HS-27A (cell line): ENCODE results near the gene PMP22.

Source experiments
- DNase-seq: peaks from one replicate; pipeline ENCODE4 v3.0.0-alpha.2; 2012; ENCODE audit warnings: low read depth, missing footprints

The PMP22 gene

DNA sequence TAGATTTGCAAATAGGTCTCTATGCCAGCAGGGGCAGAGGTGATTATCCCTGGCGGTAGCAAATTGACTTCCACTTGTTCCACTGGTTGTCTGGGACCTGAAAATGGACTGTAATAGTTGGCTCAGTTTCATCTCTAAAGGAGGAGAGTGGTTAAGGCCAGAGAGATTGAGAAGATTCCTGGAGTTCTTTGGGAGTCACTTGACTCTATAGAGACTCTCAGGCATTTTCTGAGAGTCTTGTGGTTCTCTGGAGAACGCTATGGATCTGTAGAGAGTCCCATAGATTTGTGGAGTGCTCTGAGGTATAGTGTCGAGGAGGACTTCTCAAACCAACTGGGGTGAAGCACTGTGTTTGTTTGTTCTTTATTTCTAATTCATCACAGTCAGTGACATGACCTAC lies 8.9 kb upstream of the PMP22 start:
- DNase-seq = no peak

DNA sequence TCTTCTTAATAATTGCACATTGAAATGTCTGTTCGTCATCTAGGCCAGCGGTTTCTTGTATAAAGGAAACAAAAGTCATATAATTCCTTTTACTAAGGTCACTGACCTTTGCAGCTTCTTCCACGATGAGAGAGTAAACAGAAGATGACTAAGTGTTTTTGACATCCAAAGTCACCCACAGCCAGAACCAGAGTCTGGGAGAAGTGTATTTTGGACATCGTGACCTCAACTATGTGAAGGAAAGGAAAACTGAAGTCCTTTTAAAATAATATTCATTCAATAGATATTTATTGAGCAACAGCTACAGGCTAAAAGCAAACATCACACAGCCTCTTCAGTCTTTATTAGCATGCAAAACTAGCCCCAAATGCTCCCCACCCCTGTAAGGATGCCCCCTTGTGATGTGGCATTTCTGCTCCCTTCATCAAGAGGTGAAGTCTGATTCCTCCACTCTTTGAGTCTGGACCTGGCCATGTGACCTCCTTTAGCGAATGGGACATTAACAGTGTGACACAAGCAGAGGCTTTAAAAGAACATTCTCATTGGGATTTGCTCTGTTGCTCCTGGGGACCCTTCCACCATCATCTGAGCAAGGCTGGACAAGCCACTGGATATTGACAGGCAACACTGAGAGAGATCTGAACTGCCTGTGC lies 8.1 kb upstream of the PMP22 start:
- peak; percentile 95 for DNase-seq

DNA sequence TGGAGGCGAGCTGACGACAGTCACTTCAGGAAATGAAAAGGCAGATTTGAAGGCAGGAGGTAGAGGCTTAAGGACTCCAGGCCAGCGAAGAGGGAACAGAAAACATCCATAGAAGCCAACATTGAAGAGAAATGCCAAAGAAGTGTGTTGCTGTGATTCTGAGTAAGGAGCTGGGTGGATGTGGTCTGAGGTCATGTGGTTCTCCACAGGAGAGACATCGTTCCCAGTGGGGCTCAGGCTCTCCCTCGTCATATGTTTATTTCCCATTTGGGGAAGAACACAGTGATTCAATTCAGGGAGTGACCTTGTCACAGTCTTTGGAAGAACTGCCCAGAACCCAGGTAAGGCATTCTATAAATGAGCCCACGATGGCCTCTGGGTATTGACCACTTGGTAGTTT lies 6.6 kb upstream of the PMP22 start:
- no peak for DNase-seq

DNA sequence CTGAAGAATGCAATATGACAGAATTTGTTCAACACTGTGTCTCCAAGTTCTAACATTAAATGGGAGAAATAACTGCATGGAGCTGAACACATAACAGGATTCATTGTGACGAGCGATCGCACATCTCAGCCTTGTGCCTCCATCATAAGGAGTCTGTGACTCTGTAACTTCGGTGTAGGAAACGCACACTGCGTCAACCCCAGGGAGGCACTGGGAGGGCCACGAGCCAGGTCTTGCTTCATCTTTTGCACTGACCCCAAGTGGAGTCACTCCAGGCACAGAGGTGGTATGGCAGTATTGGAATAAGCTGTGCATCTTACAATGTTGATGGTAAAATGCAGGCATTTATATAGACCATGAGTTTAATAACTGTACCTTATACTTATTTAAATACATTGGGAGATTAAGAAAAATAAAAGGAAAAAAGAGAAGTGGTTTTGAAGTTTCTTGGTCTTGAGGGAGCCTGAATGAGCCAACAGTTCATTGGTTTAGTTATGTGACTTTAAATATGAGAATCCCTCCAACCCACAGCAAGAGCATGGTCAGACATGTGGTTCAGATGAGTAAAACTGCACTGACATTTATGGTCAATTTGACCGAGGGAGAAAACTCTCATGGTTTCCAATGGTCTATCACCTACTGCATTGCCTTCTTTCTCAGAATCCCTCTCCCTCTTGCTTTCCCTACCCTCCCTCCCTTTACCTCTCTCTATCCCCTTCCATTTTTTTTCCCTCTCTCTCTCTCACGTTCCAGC lies 5.7 kb upstream of the PMP22 start:
- no peak for DNase-seq

DNA sequence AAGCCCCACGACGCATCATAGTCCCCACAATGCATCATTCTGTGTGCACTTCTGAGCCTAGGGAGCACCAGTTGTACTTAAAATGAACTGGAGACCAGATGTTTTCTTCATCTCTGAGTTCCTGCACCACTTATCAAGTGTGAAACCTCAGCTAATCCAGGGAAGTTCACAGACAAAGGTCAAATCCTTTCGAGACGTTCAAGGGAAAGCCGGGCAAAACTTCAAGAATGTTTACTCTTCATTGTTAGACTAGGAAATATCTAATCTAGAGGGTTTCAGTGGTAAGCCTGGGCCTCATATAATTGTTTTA lies 4.6 kb upstream of the PMP22 start:
- DNase-seq = no peak

DNA sequence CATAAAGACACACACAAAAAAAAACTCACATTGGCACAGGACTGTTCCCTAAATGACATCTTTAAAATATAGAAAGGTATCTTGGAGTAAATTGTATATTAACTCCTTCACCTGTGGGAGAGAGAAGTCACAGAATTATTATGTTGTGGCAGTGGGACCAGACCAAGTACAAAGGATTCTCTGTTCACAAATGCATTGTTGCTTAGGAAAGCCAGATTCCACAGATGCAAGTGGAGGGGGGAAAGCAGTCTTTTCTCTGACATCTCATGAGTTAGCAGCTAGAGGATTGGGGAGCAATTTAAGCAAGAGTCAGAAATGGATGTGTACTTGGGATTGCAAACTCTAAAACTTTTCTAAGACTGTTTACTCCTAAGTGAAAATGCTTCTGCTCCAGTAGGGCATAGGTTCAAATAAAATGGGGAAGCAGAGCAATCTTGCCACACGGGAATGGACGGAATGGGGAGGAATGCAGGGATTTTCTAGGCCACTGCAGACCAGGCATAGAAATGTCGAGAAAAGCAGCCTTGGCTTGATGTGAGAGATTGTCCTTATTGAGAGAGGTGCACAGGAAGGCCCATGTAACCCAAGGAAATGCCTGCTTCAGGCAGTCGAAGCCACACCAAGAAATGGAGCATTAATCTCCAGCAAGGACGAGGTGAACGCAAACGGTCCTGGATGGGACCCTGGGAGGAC lies 4.1 kb upstream of the PMP22 start:
- no peak for DNase-seq

DNA sequence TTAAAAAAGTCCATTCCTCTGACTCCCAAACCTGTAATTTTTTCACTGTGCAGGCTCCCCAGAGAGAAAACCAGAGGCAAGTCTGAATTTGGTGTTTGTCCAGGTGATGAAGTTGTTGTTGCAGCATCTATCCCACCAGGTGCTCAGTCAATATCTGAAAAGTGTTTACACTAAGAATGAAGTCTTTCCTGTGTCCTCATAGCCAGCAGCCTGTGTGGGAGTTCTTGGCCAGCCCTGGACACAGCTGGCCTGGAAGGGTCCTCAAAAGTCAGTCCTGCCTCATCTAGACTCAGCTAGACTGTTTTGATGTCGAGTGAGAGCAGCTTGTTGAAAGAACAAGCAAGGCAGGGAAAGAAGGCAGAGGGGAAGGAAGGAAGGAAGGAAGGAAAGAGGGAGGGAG lies 3.3 kb upstream of the PMP22 start:
- DNase-seq = no peak

DNA sequence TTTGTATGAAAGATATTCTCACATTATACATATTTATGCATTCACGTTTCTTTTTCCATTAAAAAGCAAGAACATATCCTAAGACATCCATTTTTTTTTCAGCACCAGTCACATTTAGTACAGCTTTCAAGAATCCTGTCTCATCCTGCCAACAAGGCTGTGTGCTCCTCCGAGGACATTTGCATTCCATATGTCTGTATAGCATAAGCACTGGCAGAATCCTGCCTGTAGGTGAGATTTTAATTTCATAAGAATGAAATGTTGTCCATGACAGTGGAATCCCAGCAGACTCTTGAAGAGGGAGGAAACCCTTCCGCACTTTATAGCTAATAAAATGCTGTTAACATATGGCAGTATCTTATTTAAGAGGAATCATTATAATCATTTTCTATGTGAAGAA lies 2.9 kb upstream of the PMP22 start:
- no peak for DNase-seq

DNA sequence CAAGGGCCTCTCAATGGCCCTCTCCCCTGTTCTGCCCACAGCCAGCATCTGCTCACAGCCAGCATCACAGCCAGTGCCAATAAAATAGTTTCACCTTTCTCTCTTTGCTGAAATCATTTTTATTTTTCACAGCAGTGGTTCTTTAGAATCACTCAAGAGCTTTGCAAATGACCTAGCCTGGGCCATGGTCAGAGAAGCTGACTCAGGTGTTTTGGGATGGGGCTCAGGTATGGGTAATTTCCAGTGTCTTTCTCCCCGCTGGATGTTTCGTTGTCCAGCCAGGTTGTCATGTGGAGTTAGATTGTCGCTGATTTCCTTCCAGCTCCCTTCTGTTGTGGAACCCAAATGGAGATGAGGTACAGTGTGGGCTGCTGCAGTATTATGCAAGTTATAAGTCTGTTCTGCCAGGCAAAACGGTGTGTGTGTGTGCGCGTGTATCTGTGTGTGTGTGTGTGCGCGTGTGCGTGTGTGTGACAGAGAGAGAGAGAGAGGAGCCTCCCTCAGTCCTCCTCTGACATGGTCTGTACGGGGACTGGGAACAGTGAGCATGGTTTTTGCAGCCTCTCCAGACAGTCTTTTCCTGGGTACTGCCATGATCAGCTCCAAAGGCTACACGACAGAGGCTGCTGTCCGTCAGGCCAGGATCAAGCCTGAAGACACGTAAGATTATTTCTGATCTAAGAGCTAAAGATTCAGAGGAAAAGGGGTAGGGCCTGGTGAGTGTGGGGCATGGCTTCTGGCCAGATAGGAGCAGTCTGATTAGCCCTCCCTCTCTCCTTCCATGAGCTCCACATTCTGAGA lies 1.4 kb upstream of the PMP22 start:
- DNase-seq = no peak

DNA sequence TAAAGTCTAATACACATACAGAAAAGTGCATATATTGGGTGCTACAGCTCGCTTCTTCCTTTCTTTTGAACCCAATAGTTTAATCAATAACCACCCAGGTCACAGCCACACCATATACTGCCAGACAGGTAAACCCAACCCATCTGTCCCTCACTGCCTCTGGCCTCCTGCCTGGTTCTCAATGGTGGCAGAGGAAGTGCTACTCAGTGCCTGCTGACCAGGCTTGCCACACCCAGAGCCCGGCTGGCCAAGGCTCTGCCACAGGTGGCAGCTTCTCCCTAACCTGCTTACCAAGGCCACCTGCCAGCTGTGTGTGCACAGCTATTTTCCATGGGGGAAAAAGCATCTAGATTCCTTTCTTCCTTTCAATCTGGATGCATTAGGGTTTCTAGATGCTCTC lies 584 bp downstream of the PMP22 start:
- no peak for DNase-seq

DNA sequence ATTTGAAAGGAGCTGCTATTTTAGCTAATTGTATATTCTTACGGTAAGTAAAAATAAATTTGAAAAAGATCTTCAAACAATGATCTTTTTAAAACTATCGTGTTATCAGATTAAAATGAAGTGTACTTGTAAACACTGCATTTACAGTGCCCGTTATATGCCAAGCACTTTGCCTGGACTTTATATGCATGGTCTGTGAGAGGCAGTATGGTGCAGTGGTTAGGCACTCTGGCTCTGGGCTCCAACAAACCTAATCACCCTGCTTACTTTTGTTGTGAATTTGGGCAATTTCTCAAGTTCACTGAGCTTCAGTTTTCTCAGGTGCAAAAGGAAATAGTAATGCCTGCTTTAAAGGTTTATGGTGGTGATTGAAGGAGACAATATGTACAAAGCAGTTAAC lies 1.4 kb downstream of the PMP22 start:
- no peak for DNase-seq

DNA sequence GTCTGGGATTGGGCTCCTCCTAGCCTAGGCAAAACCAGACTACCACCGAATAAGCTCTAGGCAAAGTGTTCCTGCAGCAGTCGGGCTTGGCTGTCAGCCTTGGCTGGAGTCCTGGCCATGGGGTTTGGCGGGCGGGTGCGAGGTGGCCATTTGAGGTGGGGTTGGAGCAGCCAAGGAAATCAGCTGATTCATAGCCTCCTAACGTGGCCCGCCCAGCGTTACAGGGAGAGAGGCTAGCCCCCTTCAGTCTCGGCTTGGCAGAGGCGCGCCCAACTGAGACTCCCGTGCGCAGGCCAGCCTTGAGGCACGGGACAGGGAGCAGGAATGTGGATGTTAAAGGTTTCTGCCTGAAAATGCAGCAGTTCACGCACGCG lies 1.9 kb downstream of the PMP22 start:
- DNase-seq = peak; percentile 70

DNA sequence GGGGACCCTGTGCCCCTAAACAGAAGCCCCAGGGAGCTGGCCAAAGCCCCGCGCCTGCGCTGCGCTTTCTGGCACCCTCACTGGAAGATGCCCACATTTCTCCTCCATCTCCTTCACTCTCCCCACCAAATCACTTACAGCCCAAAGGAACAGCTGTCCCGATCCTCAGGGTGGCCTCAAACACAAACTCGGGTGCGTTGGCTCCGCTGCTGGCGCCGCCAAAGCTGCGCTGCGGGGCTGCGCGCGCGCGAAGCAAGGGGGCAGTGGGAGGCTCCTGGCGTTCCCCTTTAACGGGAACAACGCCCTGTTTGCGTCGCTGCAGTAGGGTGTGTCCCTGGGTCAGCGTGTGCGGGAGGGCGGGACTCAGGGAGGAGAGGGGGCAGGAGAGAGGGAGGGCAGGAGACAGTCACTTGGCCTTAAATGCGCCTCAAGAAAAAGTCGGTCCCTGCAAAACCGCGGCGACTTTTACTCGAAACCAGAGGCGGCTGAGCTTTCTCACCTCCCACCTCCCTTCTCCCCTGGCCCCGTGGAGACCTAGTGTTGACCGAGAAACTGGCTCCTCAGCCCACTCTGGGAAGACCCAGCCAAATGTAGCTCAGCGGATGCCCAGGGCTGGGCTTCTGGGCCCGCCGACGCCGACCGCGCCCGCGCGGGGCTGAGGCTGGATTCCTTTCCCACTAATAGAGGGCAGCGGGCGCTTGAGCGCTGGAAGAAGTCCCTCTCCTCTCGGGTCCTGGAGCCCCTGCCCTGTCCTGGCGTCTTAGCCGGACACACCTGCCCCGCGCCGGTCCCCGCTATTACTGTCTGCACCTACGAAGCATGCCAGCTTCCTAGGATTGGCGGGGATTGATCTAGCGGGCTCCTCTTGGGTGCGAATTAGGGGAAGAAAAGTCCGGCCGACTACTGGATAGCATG lies 2.6 kb downstream of the PMP22 start:
- DNase-seq = peak; percentile 92

DNA sequence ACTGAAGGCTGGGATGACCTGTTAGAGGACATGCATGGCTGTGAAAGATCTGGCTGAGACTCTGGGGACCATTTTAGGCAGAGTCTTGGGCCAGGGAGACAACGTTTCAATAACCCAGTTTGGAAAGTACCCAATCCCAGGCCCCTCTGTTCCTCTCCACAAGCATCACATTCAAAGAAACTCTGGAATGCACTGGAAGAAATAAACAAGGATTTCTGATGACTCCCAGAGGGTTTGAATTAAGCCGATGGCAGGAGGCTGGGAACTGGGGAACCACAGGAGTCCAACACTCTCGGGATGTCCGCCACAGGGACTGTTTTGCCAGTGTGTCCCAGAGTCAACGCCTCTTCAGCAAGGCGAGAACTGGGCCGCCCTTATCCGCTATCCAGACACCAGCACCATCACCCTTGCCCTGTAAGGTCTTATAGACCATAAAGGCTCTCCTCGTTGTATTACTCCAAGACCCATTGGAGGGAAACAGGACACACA lies 3.3 kb downstream of the PMP22 start:
- peak; percentile 51 for DNase-seq

DNA sequence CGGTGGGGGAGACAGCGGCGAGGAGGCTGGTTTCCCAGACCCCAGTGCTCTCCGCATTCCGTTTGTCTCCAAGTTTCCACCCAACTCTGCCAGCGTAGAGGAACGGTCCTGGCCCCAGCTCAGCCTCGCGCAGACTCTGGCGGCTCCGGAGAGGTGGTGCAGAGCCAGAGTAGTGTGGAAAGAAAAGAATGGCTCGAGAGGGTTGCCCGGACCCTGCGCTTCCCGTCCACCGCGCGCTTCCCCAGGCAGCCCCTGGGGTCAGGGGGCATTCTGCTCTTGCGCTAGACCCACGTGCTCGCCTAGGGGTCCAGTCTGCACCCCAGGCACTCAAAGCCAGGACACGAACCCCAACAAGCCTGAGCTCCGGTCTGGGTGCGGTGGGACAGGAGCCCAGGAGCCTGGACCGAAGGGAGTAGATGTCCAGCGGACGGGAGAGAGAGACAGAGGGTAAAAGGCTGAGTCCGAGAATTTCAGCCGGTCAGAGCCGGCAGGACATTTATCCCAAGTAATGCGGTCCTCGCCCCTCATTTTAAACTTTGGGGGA lies 3.8 kb downstream of the PMP22 start:
- peak; percentile 50 for DNase-seq

DNA sequence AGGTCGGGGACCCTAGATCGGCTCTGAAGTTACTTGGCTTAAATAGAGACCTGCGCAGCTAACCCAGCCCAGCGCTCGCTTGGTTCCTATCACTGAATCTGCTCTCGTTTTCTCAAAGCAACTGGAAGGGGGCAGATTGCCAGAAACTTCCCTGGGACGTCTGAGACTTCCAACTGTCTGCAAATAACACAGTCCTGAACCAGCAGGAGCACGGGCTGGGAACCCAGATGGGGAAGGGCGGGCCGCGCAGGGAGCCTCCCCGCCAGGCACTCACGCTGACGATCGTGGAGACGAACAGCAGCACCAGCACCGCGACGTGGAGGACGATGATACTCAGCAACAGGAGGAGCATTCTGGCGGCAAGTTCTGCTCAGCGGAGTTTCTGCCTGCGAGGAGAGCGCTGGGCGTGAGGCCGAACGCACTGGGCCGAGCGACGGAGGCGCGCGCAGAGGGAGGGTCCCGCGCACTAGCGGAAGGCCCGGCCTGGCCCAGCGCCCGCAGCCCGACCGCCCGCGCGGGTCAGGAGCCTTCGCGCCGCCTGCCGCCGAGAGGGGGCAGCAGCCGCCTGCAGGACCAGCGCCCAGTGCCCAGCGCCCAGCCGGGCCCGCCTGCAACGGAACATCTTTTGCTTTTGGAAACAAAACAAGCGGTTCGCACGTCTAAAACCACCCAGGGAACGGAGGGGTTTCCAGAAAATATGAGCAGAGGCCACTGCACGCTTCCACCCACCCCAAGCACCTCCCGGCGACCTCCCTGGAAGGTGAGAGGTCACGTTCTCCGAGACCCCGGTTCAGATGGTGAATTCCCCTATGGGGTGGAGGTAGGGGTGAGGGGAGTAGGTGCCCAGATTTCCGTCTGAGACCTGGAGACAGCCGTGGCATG lies 4.5 kb downstream of the PMP22 start:
- DNase-seq = peak; percentile 88

DNA sequence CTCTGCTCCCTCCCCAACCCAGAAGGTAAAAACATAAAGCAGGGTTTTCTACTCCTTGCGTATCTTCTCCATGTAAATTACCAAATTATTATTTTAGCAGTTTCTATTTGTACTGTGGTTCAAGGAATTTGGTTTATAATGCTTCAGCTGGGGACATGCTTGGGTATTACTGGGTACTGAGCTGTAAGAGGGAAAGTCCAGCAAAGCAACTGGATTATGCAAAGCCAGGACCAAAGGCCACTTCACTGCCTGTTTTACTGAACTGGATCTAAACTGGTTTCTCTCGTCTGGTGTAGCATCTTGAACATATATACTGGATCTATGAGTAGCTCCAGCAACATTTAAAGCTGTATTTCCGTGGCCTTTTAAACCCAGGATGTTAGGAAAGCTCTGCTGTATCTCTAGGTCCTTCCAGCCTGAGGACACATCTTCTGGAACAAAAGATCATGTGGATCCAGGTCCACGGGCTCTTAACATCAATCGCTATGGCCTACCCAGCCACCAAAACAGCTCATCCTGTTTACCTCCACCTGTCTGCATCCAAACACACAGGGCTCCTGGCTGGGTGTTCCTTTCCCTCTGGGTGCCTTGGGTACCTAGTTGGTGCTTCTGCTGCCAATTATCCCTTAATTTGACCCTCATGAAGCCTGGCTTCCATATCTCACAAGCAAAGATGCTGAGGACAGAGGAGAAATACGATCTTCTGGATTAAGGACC lies 7.2 kb downstream of the PMP22 start:
- DNase-seq = no peak

DNA sequence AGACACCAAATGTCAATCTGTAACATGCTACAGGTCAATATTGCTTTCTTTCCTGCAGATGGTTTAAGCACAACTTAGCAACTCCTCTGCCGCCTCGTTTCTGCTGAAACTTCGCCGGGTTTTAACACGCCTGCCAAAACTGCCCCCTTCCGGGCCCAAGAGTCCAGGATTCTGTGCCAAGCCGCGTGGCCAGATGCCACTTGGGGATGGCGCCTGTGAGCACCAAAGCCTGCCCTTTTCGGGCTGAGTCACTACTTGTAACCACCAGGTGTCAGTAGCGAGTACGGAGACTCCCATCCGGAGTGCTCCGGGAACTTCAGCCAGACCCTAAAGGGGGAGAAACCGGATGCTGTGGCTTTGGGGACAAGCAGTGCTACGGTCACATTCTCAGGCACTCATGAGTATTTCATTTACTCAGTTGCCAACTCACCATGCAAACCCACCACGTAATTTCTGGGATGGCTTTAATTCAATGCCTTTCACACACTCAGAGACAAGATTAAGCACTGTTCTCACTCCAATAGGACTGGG lies 7.8 kb downstream of the PMP22 start:
- DNase-seq = peak; percentile 91

DNA sequence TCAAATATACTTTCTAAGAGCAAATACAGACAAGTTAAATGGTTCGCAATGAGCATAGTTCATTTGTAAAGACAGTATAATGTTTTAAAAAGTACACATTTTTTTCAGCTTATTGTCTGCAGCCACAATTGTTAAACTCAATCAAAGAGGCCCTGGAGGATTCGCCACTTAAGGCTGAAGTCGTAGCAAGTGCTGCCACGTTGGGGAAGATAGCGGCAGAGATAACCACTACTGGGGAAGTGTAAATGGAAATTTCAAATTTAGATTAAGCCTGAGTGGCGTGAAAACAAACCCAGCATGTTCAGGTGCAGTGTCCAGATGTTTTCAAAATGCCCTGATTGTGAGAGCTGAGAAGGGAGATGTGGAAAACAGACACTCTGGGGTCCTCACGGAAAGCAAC lies 8.4 kb downstream of the PMP22 start:
- DNase-seq = no peak
